Cardiac septum (tissue), 1 donor: Measurements from ENCODE around the gene JUND. TPM values are rescaled to one million over a fixed set of nuclear protein-coding genes. Genes with fewer than 3 reads are reported as not detected.

Experiments
- DNase-seq: peaks from one replicate; pipeline ENCODE4 v3.0.0-alpha.2; 2020; ENCODE audit warnings: low spot score
- intact Hi-C: fragments of 100-400 bp; cut with DNase I; formaldehyde crosslinking; loops from one replicate; pipeline ENCODE4 v1.14.0; 2022
- total RNA-seq: library from RNA; stranded (reverse); fragmentation: NEBNext Ultra II Directional; extraction: Animal tissue kit (Norgen Biotek cat#: 25700); gene quantifications from one replicate; pipeline ENCODE4 v1.2.1, GENCODE V29; 2021
- donor health status: DM: no; HTN: no; CAD: no.

Gene JUND
- total RNA-seq, 1 donor from 2014 or later = 140 TPM

GRCh38 chr19:18257503-18258470 lies 23.6 kb downstream of the JUND start:
- no peak for DNase-seq
- intact Hi-C loops = no loop called here

DNA sequence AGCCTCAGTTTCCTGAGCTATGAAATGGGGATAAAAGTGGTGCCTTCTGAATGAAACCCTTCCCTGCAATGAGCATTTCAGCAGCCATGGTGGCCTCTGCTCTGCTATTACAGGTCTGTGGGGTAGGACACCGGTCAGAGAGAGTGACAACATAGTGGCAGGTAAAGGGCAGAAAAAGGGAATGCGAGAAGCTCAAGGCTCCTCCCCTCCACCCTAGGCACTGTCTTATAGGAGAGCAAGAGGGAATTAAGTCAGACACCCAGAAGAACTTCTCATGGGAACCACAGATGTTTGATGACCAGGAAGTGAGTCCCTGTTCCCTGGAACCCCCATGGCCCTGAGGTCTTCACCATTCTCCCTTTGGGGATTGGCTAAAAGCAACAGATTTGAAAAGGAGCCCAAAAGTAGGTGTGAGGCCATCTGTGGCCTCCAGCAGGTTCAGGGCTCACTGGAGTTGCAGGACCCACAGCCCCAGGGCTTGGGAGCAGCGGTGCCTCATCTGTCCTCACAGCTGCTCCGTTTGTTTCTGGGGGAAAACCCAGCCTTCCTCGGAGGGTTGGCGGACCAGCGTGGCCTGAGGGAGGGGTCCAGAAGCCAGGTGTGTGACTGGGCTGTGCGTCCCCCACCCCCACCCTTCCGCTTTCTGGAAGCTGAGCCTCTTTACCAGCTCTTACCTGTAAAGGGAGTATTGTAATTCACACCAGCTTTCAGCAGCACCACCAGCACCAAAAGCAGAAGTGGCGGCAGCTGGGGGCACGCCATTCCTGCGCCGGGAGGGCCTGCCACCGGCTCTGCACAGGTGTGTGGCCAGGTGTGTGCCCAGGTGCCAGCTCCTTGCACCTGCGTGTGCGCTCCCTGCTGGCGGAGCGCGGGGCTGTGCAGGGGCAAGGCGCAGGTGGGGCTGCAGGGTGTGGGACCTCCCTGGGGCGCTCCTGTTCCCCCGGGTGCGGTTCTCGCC lies 26.6 kb downstream of the JUND start:
- intact Hi-C loops = loop anchor here (5.0 kb wide), 1 partner anchor 48 kb away; no protein-coding TSS in a partner anchor

DNA sequence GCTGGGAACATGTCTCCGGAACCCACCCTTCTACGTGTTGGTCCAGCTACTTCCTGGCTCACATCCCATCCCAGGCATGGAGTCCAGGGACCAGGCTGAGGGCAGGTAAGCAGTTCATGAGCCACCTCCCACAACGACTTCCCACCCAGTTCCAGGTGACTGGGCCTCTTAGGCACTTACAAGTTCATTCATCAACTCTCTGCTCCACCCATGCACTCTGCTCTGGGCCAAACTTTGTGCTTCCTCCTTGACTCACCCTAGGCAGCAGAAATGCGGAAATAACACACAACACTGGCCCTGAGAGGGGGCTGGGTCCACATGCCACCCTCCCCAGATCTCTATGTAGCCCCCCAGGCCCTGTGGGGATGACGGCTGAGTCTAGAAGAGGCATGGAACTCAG lies 27.7 kb downstream of the JUND start:
- DNase-seq = no peak
- intact Hi-C loops = loop anchor here (2.0 to 5.0 kb wide), 2 partner anchors 46 to 141 kb away; no protein-coding TSS in a partner anchor

More for the DNA sequence above, 26.6 kb downstream of the JUND start:
- no peak for DNase-seq

GRCh38 chr19:18253130-18253529 lies 28.3 kb downstream of the JUND start:
- intact Hi-C loops = loop anchor here (2.0 to 5.0 kb wide), 2 partner anchors 46 to 140 kb away; no protein-coding TSS in a partner anchor
- no peak for DNase-seq

GRCh38 chr19:18252370-18252717 lies 29.1 kb downstream of the JUND start:
- no peak for DNase-seq
- intact Hi-C loops = loop anchor here (2.0 to 5.0 kb wide), 2 partner anchors 45 to 140 kb away; no protein-coding TSS in a partner anchor

GRCh38 chr19:18251587-18252369 lies 29.6 kb downstream of the JUND start:
- no peak for DNase-seq
- intact Hi-C loops = loop anchor here (2.0 to 5.0 kb wide), 2 partner anchors 44 to 139 kb away; no protein-coding TSS in a partner anchor

GRCh38 chr19:18249834-18250233 lies 31.6 kb downstream of the JUND start:
- DNase-seq = no peak
- intact Hi-C loops = loop anchor here (5.0 kb wide), 1 partner anchor 43 kb away; no protein-coding TSS in a partner anchor

GRCh38 chr19:18245297-18245696 lies 36.1 kb downstream of the JUND start:
- intact Hi-C loops = no loop called here
- DNase-seq = no peak

DNA sequence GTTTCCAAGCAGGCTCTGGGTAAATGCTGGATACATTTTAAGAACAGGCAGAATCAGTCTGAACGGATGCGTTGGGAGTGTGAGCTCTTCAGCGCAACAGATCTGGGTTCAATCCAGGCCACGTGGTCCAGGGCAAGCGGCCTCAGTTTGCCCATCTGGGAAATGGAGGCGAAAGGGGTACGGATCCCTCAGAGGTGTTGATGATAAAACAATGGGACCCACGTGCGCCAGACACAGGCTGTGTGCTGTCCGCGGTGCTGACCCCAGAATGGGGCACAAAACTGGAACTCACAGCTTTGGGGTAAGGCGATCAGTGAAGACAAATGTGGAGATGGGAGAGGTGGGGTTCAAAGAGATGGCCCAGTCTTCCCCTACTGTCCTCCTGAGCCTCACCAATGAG lies 42.1 kb downstream of the JUND start:
- DNase-seq = no peak
- intact Hi-C loops = no loop called here

DNA sequence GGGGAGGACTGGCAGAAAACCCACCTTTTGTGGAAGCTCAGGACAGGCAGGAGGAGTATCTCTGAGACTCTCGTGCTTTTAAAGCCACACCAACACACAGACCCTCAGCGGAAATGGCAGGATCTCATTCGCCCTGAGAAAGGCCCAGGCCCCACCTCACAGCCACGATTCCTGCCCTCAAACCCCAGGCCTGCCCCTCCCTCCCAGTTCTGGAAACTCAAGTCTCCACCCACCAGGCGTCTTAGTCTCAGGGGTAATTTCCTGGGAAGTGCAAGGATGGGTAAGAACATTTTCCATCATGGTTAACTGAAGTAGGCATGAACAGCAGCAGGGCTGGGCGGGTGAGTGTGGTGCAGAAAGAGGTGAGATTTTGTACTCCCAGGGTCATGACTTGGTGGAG lies 47.2 kb downstream of the JUND start:
- no peak for DNase-seq
- intact Hi-C loops = no loop called here

GRCh38 chr19:18233224-18233825 lies 48.1 kb downstream of the JUND start:
- DNase-seq = no peak
- intact Hi-C loops = no loop called here

GRCh38 chr19:18232540-18233223 lies 48.7 kb downstream of the JUND start:
- intact Hi-C loops = no loop called here
- no peak for DNase-seq

DNA sequence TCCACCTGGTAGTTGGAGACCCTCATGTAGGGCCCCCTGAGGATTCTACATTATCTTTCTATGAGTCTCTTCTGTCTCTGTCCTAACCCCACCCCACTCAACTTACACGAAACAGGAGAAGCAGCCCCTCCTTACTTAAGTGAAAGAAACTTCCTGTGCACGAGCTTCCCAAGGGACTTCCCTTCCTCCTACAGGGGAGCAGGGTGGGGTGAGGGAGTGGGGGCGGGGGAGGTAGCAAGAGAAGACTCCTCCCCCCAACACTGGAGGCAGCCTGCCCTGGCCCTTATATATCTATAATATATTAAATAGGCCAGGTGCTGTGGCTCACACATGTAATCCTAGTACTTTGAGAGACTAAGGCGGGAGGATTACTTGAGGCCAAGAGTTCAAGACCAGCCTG lies 49.6 kb downstream of the JUND start:
- no peak for DNase-seq
- intact Hi-C loops = no loop called here

GRCh38 chr19:18230941-18231734 lies 50.3 kb downstream of the JUND start:
- DNase-seq = no peak
- intact Hi-C loops = no loop called here

- no peak for DNase-seq
- intact Hi-C loops = no loop called here
Observed at GRCh38 chr19:18229915-18230314, 51.5 kb downstream of the JUND start.
